Measurements from ENCODE around the gene OR56B1. TPM values are rescaled to one million over a fixed set of nuclear protein-coding genes. Genes with fewer than 3 reads are reported as not detected.

Gene OR56B1
- total RNA-seq, 1 experiment from 2014 or later, result not detected

- no peak for DNase-seq (ENCODE audit: low read depth)
Observed at GRCh38 chr11:5727691-5728090, 8.6 kb upstream of the OR56B1 start.

GRCh38 chr11:5737091-5737490 lies 843 bp downstream of the OR56B1 start:
- peak; percentile 18 for DNase-seq (ENCODE audit: low read depth)

DNA sequence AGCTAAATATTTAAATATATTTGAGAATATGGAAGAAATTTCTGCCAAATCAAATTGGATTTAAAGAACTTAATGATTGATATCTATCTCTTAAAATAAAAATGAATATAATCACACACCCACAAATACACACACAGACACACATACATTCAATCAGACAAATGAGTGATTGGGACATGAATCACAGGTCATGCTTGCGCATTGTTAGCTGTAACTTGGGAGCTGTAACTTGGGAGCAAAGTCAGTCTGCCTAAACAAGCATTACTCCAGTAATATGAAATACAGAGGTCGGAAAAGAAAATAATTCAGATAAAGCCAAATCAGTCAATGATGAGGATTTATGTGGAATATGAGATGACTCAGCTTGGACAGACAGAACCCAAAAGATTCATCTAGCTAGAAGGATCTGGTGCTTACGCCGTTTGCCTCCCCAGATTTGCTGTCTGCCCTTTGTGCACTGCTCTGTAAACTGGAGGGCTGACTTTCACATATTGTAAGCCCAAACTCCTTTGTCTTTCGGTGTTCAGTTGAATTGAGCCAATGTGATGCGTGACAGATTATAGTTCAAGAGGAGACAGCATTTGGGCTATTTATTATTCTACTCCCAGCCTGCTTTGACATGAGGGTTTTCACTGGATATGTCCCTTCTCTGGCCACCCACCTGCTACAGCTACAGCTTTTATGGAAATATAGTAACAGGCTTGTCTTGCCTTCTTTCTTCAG lies 1.6 kb downstream of the OR56B1 start:
- DNase-seq (ENCODE audit: low read depth), result peak; percentile 14

- no peak for DNase-seq (ENCODE audit: low read depth)
Observed at GRCh38 chr11:5738431-5738830, 2.2 kb downstream of the OR56B1 start.

DNA sequence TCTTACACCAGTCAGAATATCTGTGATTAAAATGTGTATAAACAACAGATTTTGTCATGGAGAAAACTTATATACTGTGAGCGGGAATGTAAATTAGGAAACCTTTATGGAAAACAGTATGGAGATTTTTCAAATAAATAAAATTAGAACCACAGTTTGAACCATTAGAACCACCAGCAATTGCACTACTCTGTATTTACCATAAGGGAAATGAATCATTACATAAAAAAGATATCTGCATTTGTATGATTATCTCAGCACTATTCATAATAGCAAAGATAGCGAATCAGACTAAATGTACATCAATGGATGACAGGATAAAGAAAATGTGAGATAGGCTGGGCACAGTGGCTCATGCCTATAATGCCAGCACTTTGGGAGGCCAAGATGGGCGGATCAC lies 10.4 kb downstream of the OR56B1 start:
- no peak for DNase-seq (ENCODE audit: low read depth)

- DNase-seq (ENCODE audit: low read depth), result no peak
Observed at GRCh38 chr11:5749836-5750235, 13.6 kb downstream of the OR56B1 start.

GRCh38 chr11:5753943-5754342 lies 17.7 kb downstream of the OR56B1 start, which contains the start of gene OR52N4:
OR52N4 (plus strand) TSS chr11:5754243; CDS start chr11:5754741, 498 bp downstream.
- DNase-seq (ENCODE audit: low read depth), result no peak

DNA sequence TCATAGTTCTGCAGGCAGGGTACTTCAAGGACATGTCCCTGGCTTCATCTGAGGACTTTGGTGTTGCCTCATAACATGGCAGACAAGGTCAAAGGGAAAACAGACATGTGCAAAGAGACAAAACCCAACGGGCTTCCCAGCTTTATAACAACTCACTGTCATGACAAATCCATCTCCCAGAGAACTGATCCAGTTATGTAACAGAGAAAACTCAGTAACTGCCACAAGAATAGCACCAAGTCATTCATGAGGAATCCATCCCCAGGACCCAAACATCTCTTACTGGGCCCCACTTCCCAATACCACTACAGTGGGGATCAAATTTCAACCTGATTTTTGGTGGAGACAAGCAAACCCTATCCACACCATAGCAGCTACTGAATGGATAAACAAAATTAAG lies 30.8 kb downstream of the OR56B1 start:
- no peak for DNase-seq (ENCODE audit: low read depth)

DNA sequence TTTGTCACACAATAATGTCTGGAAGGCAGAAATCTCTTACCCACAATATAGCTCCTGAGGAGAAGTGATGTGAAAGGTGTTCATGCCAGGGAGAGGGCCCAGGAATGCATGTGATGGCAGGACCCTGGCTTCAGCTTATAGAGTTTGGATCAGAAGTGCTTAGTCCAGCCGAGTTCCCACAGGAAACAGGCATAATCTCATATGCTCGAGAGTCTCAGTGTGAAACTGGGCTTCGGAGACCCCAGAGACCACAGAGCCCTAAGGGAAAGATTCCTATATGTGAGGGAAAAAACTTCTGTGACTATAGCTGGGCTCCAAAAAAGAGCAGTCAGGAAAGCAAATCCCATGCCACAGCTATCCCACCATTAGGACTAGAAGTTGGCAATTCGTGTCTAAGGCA lies 47.0 kb downstream of the OR56B1 start, which contains the start of gene OR52N5:
Gene OR52N5 (minus strand): TSS at position 101 of the 400 bp plus-strand sequence. CDS start 4,721 bp downstream, outside the sequence.
- no peak for DNase-seq (ENCODE audit: low read depth)

Other genes with a start within 250 kb of the OR56B1 start
- not detected in 2 replicates for gene OR52D1, start 247.8 kb upstream of the OR56B1 start, total RNA-seq (2014; rRNA removed; shearing (Covaris generic))
- not detected in 2 replicates for gene UBQLN3, start 226.5 kb upstream of the OR56B1 start, total RNA-seq (2014; rRNA removed; shearing (Covaris generic))
- gene UBQLNL, start 219.7 kb upstream of the OR56B1 start, total RNA-seq (2014; rRNA removed; shearing (Covaris generic)), result not detected in 2 replicates
- gene OR52H1, start 187.9 kb upstream of the OR56B1 start, total RNA-seq (2014; rRNA removed; shearing (Covaris generic)), result not detected in 2 replicates
- gene OR52B6, start 155.6 kb upstream of the OR56B1 start, total RNA-seq (2014; rRNA removed; shearing (Covaris generic)), result not detected in 2 replicates
- gene TRIM6, start 139.8 kb upstream of the OR56B1 start, total RNA-seq (2014; rRNA removed; shearing (Covaris generic)), result 2.6 and 3.6 TPM in 2 replicates
- 0.63 and 2.7 TPM in 2 replicates for gene TRIM34, start 111.4 kb upstream of the OR56B1 start, total RNA-seq (2014; rRNA removed; shearing (Covaris generic))
- gene TRIM5, start 51.4 kb upstream of the OR56B1 start, total RNA-seq (2014; rRNA removed; shearing (Covaris generic)), result 11.5 and 15.2 TPM in 2 replicates
- 1.2 and 1.5 TPM in 2 replicates for gene TRIM22, start 46.7 kb upstream of the OR56B1 start, total RNA-seq (2014; rRNA removed; shearing (Covaris generic))
- not detected in 2 replicates for gene OR52N4, start 17.8 kb downstream of the OR56B1 start, total RNA-seq (2014; rRNA removed; shearing (Covaris generic))
- gene OR52N5, start 46.9 kb downstream of the OR56B1 start, total RNA-seq (2014; rRNA removed; shearing (Covaris generic)), result not detected in 2 replicates
- 0.15 TPM in 1 of 2 replicates, not detected in the other for gene OR52N1, start 54.8 kb downstream of the OR56B1 start, total RNA-seq (2014; rRNA removed; shearing (Covaris generic))
- gene OR52N2, start 72.5 kb downstream of the OR56B1 start, total RNA-seq (2014; rRNA removed; shearing (Covaris generic)), result not detected in 2 replicates
- gene OR52E6, start 105.4 kb downstream of the OR56B1 start, total RNA-seq (2014; rRNA removed; shearing (Covaris generic)), result not detected in 2 replicates
- 0.15 TPM in 1 of 2 replicates, not detected in the other for gene OR52E8, start 121.2 kb downstream of the OR56B1 start, total RNA-seq (2014; rRNA removed; shearing (Covaris generic))
- not detected in 2 replicates for gene OR52E4, start 144.2 kb downstream of the OR56B1 start, total RNA-seq (2014; rRNA removed; shearing (Covaris generic))
- not detected in 2 replicates for gene OR52E5, start 156.8 kb downstream of the OR56B1 start, total RNA-seq (2014; rRNA removed; shearing (Covaris generic))
- 0.11 and 1.3 TPM in 2 replicates for gene OR56A3, start 205.8 kb downstream of the OR56B1 start, total RNA-seq (2014; rRNA removed; shearing (Covaris generic))
- not detected in 2 replicates for gene OR56A5, start 232.0 kb downstream of the OR56B1 start, total RNA-seq (2014; rRNA removed; shearing (Covaris generic))